Smooth muscle cell (in vitro differentiated cells): ENCODE data around the gene NUP37. TPM values are rescaled to one million over a fixed set of nuclear protein-coding genes. Genes with fewer than 3 reads are reported as not detected.
"Not testable (repeated sequence)": the region's sequence is repeated elsewhere in the genome, so short reads cannot be mapped to it uniquely, and the experiment has no call there.

Experiments used
- DNase-seq: peaks from one replicate; lab custom pipeline; 2025; ENCODE audit not compliant: unreplicated experiment; lab: John Stamatoyannopoulos, UW
- H2AFZ ChIP-seq: fragments of 200-600 bp; sonication (generic); 2 replicates; pipeline ENCODE4 v1.6.0; 2016; ENCODE audit warnings: antibody characterized with exemption, low read depth, mild to moderate bottlenecking
- H3F3A ChIP-seq: fragments of 200-600 bp; sonication (generic); 2 replicates; pipeline ENCODE4 v1.6.0; 2017; ENCODE audit warnings: antibody characterized with exemption, low read depth
- H3K27ac ChIP-seq: fragments of 200-600 bp; sonication (generic); 2 replicates; pipeline ENCODE4 v1.5.1; 2016; ENCODE audit warnings: low read depth, mild to moderate bottlenecking
- H3K27me3 ChIP-seq: fragments of 200-600 bp; sonication (generic); 2 replicates; pipeline ENCODE4 v1.6.1; 2016; ENCODE audit warnings: low read depth, mild to moderate bottlenecking
- H3K36me3 ChIP-seq: fragments of 200-600 bp; sonication (generic); 2 replicates; pipeline ENCODE4 v1.5.1; 2016; ENCODE audit warnings: low read depth
- H3K4me1 ChIP-seq: fragments of 200-600 bp; sonication (generic); 2 replicates; pipeline ENCODE4 v1.5.1; 2016; ENCODE audit warnings: low read depth
- H3K4me2 ChIP-seq: fragments of 200-600 bp; sonication (generic); 2 replicates; pipeline ENCODE4 v1.6.0; 2016; ENCODE audit warnings: mild to moderate bottlenecking
- H3K4me3 ChIP-seq: fragments of 200-600 bp; sonication (generic); 2 replicates; pipeline ENCODE4 v1.5.1; 2016; ENCODE audit warnings: mild to moderate bottlenecking
- H3K79me2 ChIP-seq: fragments of 200-600 bp; sonication (generic); 2 replicates; pipeline ENCODE4 v1.6.0; 2016; ENCODE audit warnings: low read depth, mild to moderate bottlenecking
- H3K9ac ChIP-seq: fragments of 200-600 bp; sonication (generic); 2 replicates; pipeline ENCODE4 v1.6.0; 2016; ENCODE audit warnings: low read depth
- H3K9me3 ChIP-seq: fragments of 200-600 bp; sonication (generic); replicated peaks from 2 replicates; pipeline ENCODE4 v1.5.1; 2016; ENCODE audit warnings: low read depth
- H4K20me1 ChIP-seq: fragments of 200-600 bp; sonication (generic); 2 replicates; pipeline ENCODE4 v1.6.0; 2016; ENCODE audit warnings: low read depth
- CTCF ChIP-seq: fragments of 200-600 bp; sonication (generic); IDR thresholded peaks from 2 replicates; pipeline ENCODE4 v1.5.1; 2017; ENCODE audit warnings: borderline replicate concordance, mild to moderate bottlenecking, antibody characterized with exemption; ENCODE audit not compliant: insufficient read depth, poor library complexity, severe bottlenecking
- WGBS: methylation state at CpG from one replicate; pipeline ENCODE4 v1.1.7; 2016; ENCODE audit warnings: low lambda C conversion rate; 5-methylcytosine and 5-hydroxymethylcytosine counted together
- polyA plus RNA-seq: library from polyadenylated mRNA; unstranded; fragments of >200 nt; fragmentation: Nextera tagmentation; extraction: Ambion mirVana; gene quantifications from 2 replicates; pipeline ENCODE4 v1.2.1, GENCODE V29; 2016
- total RNA-seq: library from RNA; depleted of rRNA; stranded (reverse); fragments of >200 nt; gene quantifications from 2 replicates; pipeline ENCODE4 v1.2.3, GENCODE V29; 2014

Gene NUP37
- total RNA-seq (49.2 and 57.6 TPM in 2 replicates), polyA plus RNA-seq (35.7 and 38.1 TPM in 2 replicates)

- Histone ChIP-seq H3K9ac (peak within 1 kb of the TSS; percentile 85), H3K9me3 (no peaks in the 10 kb centered on the region), H3K36me3 (peaks cover 7% of the 10 kb centered on the region), H3K4me1 (peaks cover 16% of the 10 kb centered on the region), H3F3A (no peaks in the 10 kb centered on the region), H3K79me2 (no peaks in the 10 kb centered on the region), H3K4me2 (peak within 1 kb of the TSS; percentile 94), H3K4me3 (peak within 1 kb of the TSS; percentile 82), H3K27ac (peak within 1 kb of the TSS; percentile 71), H2AFZ (peak within 1 kb of the TSS; percentile 83), H4K20me1 (no peaks in the 10 kb centered on the region), H3K27me3 (no peaks in the 10 kb centered on the region)
- peak; percentile 50 for DNase-seq
- no peak for TF ChIP-seq CTCF
- under 1% methylated on average over 62 of the region's 62 CpGs for WGBS
Measured at GRCh38 chr12:102119674-102120563, at the start of gene NUP37, which contains the start of gene PARPBP. TSS of gene NUP37 (minus strand) at chr12:102120114. CDS start at chr12:102118518, 1,596 bp downstream. TSS of gene PARPBP (plus strand) at chr12:102120183. CDS start at chr12:102123889, 3,706 bp downstream.

- peak overlapping the region; percentile 61 for H2AFZ ChIP-seq
- no peak overlapping the region for H3K9ac ChIP-seq
- no peak for DNase-seq
- no peaks in the 10 kb centered on the region for H3K4me1 ChIP-seq
- TF ChIP-seq CTCF: no peak
- no peak overlapping the region for H3K27ac ChIP-seq
- H3K4me2 ChIP-seq: peak overlapping the region; percentile 23
- H4K20me1 ChIP-seq: no peaks in the 10 kb centered on the region
- no peaks in the 10 kb centered on the region for H3K79me2 ChIP-seq
- H3K36me3 ChIP-seq: no peaks in the 10 kb centered on the region
- H3K27me3 ChIP-seq: no peaks in the 10 kb centered on the region
- H3F3A ChIP-seq: no peaks in the 10 kb centered on the region
- H3K9me3 ChIP-seq: no peaks in the 10 kb centered on the region
- H3K4me3 ChIP-seq: no peak overlapping the region
Measured at GRCh38 chr12:102167821-102168604, 48.1 kb upstream of the NUP37 start.

GRCh38 chr12:102163383-102163782 is 43.5 kb upstream of the NUP37 start:
- Histone ChIP-seq H3F3A (no peaks in the 10 kb centered on the region), H2AFZ (no peak overlapping the region), H3K4me2 (no peak overlapping the region), H3K27ac (no peak overlapping the region), H3K79me2 (no peaks in the 10 kb centered on the region), H3K4me3 (no peak overlapping the region), H3K36me3 (no peaks in the 10 kb centered on the region), H3K9me3 (no peaks in the 10 kb centered on the region), H3K27me3 (no peaks in the 10 kb centered on the region), H3K4me1 (no peaks in the 10 kb centered on the region), H4K20me1 (no peaks in the 10 kb centered on the region), H3K9ac (no peak overlapping the region)
- WGBS: 97% methylated on average over 1 of the region's 1 CpG
- no peak for DNase-seq
- TF ChIP-seq CTCF: no peak

- not testable (repeated sequence) for H2AFZ ChIP-seq, H3F3A ChIP-seq, H3K27ac ChIP-seq, H3K36me3 ChIP-seq, H3K79me2 ChIP-seq, H3K9ac ChIP-seq, H4K20me1 ChIP-seq, H3K27me3 ChIP-seq, H3K4me2 ChIP-seq, H3K4me1 ChIP-seq, H3K4me3 ChIP-seq, H3K9me3 ChIP-seq, DNase-seq
- WGBS: 94% methylated on average over 3 of the region's 3 CpGs
Measured at GRCh38 chr12:102155206-102155605, 35.3 kb upstream of the NUP37 start.

GRCh38 chr12:102147062-102147587 is 27.2 kb upstream of the NUP37 start:
- H3K4me2 ChIP-seq, H3K36me3 ChIP-seq, H3K9me3 ChIP-seq, H3K4me1 ChIP-seq, H3K27me3 ChIP-seq, H3F3A ChIP-seq, H2AFZ ChIP-seq, H3K27ac ChIP-seq, H3K79me2 ChIP-seq, H3K4me3 ChIP-seq, DNase-seq, H4K20me1 ChIP-seq, H3K9ac ChIP-seq: not testable (repeated sequence)
- WGBS: 98% methylated on average over 4 of the region's 4 CpGs
